Right lobe of liver (tissue), 6 donors: ENCODE data around the gene B3GAT1. TPM values are rescaled to one million over a fixed set of nuclear protein-coding genes. Genes with fewer than 3 reads are reported as not detected.
"Not testable (repeated sequence)": the region's sequence is repeated elsewhere in the genome, so short reads cannot be mapped to it uniquely, and the experiment has no call there.

Source experiments
- ATAC-seq, 4 donors: fragments of 200-7000 bp; cut with Tn5 transposase; one replicate each; pipeline ENCODE4 v1.9.1; 2020; ENCODE audit warnings: mild to moderate bottlenecking in 4 of 4, moderate library complexity in 4 of 4
- DNase-seq, 3 donors: peaks; one replicate each; pipeline ENCODE4 v3.0.0-alpha.2; 2020
- H3K27ac ChIP-seq, 3 donors: fragments of 200-600 bp; one replicate each; pipeline ENCODE4 v1.8.0; 2022
- H3K27me3 ChIP-seq, 2 donors: fragments of 200-600 bp; one replicate each; pipeline ENCODE4 v1.8.0; 2022
- H3K36me3 ChIP-seq, 4 donors: fragments of 200-600 bp; sonication (generic) in 1 of 4; one replicate each; pipeline versions ENCODE4 v1.5.1 to v1.8.0; 2017 to 2022; ENCODE audit warnings: control low read depth in 1 of 4
- H3K4me1 ChIP-seq, 4 donors: fragments of 200-600 bp; sonication (generic) in 1 of 4; one replicate each; pipeline versions ENCODE4 v1.5.1 to v1.8.0; 2017 to 2022; ENCODE audit warnings: control low read depth in 1 of 4
- H3K4me3 ChIP-seq, 3 donors: fragments of 200-600 bp; one replicate each; pipeline ENCODE4 v1.8.0; 2022
- H3K9me3 ChIP-seq, 4 donors: fragments of 200-600 bp; sonication (generic) in 1 of 4; one replicate each; pipeline versions ENCODE4 v1.5.1 to v1.8.0; 2017 to 2022; ENCODE audit warnings: control low read depth in 1 of 4
- CTCF ChIP-seq, 4 donors: fragments of 200-600 bp in 3 of 4; fragments of 450-650 bp in 1 of 4; IDR thresholded peaks; one replicate each; pipeline versions ENCODE4 v1.5.1 to v1.8.0; 2016 to 2022; ENCODE audit warnings: antibody characterized with exemption in 4 of 4, mild to moderate bottlenecking in 2 of 4
- POLR2A ChIP-seq: fragments of 450-650 bp; IDR thresholded peaks from one replicate; pipeline ENCODE4 v1.6.1; 2017; ENCODE audit warnings: antibody characterized with exemption, mild to moderate bottlenecking
- WGBS: methylation state at CpG from one replicate; pipeline ENCODE4 v1.1.6; 2018; ENCODE audit warnings: low coverage, low lambda C conversion rate; ENCODE audit not compliant: insufficient coverage; ENCODE audit errors: missing lambda C conversion rate; 5-methylcytosine and 5-hydroxymethylcytosine counted together
- intact Hi-C, 2 donors: fragments of 100-400 bp; cut with DNase I; formaldehyde crosslinking; loops; one replicate each; pipeline versions ENCODE4 v1.11.2 to v1.14.1; 2022
- total RNA-seq, 6 experiments: library from RNA; depleted of rRNA in 2 of 6; stranded (reverse); fragments of >200 nt in 2 of 6; fragmentation: NEBNext Ultra II Directional in 3 of 6; extraction: Animal tissue kit (Norgen Biotek cat#: 25700) in 3 of 6; gene quantifications; one replicate each; pipeline versions ENCODE4 v1.1.0 to v1.2.4, GENCODE V29; 2016 to 2023
- donor health status: DM: no; HTN: yes; CAD: no.
- donor health status: DM: no; HTN: no; CAD: no.
- donor health status: DM: no; HTN: no; CAD: no.
- donor health status: DM: no; HTN: yes; CAD: no.
- donor health status: DM: no; HTN: yes; CAD: no.

The B3GAT1 gene
- total RNA-seq, 6 experiments from 2014 or later, result 0.76 to 8.8 (median 5.1) TPM

GRCh38 chr11:134449051-134449450 lies 37.0 kb upstream of the B3GAT1 start:
- Histone ChIP-seq H3K36me3 (no peaks in the 10 kb centered on the region), H3K27me3 (no peaks in the 10 kb centered on the region), H3K9me3 (no peaks in the 10 kb centered on the region), H3K4me3 (no peak overlapping the region), H3K4me1 (no peaks in the 10 kb centered on the region), H3K27ac (no peak overlapping the region)
- DNase-seq, result no peak
- 100% methylated on average over 1 of the region's 1 CpG for WGBS
- intact Hi-C loops, result no loop called here
- no peak for ATAC-seq
- TF ChIP-seq CTCF (IDR thresholded peaks at IDR 0.05) (no peak), POLR2A (no peak)

- Histone ChIP-seq H3K27me3 (no peaks in the 10 kb centered on the region), H3K9me3 (no peaks in the 10 kb centered on the region), H3K36me3 (no peaks in the 10 kb centered on the region), H3K4me3 (no peak overlapping the region), H3K4me1 (no peaks in the 10 kb centered on the region), H3K27ac (no peak overlapping the region)
- ATAC-seq (no peak), DNase-seq (peak in 1 of 3 donors; percentile 36)
- TF ChIP-seq POLR2A (no peak), CTCF (IDR thresholded peaks at IDR 0.05) (no peak)
- WGBS, result 81% methylated on average over 5 of the region's 27 CpGs
- intact Hi-C loops, result no loop called here
Measured at GRCh38 chr11:134447696-134448095, 35.7 kb upstream of the B3GAT1 start.

- Histone ChIP-seq H3K36me3 (no peaks in the 10 kb centered on the region), H3K27ac (no peak overlapping the region), H3K9me3 (no peaks in the 10 kb centered on the region), H3K27me3 (no peaks in the 10 kb centered on the region), H3K4me3 (no peak overlapping the region), H3K4me1 (no peaks in the 10 kb centered on the region)
- TF ChIP-seq POLR2A (no peak), CTCF (IDR thresholded peaks at IDR 0.05) (no peak)
- ATAC-seq (no peak), DNase-seq (peak in 1 of 3 donors; percentile 23)
- 64% methylated on average over 12 of the region's 16 CpGs for WGBS
- intact Hi-C loops, result no loop called here
Measured at GRCh38 chr11:134445601-134446325, 33.7 kb upstream of the B3GAT1 start.

- H3K4me3 ChIP-seq, H3K36me3 ChIP-seq, H3K27me3 ChIP-seq, H3K4me1 ChIP-seq, intact Hi-C loops, H3K9me3 ChIP-seq, ATAC-seq, DNase-seq, H3K27ac ChIP-seq: not testable (repeated sequence)
- 62% methylated on average over 6 of the region's 17 CpGs for WGBS
Measured at GRCh38 chr11:134444160-134445108, 32.4 kb upstream of the B3GAT1 start.

GRCh38 chr11:134443246-134443645 lies 31.2 kb upstream of the B3GAT1 start:
- Histone ChIP-seq H3K9me3 (no peaks in the 10 kb centered on the region), H3K36me3 (no peaks in the 10 kb centered on the region), H3K27ac (no peak overlapping the region), H3K27me3 (no peaks in the 10 kb centered on the region), H3K4me3 (no peak overlapping the region), H3K4me1 (no peaks in the 10 kb centered on the region)
- WGBS, result 72% methylated on average over 3 of the region's 6 CpGs
- ATAC-seq (no peak), DNase-seq (no peak)
- intact Hi-C loops, result no loop called here
- no peak for TF ChIP-seq CTCF (IDR thresholded peaks at IDR 0.05)
- no peak for TF ChIP-seq POLR2A
